GM19395 (cell line): ENCODE results near the gene RGL4.
"Not testable (repeated sequence)": the region's sequence is repeated elsewhere in the genome, so short reads cannot be mapped to it uniquely, and the experiment has no call there.

Experiments
- ATAC-seq: cut with Tn5 transposase; IDR thresholded peaks from one replicate; pipeline ENCODE4 v1.9.1; 2021; ENCODE audit warnings: mild to moderate bottlenecking, moderate library complexity; ENCODE audit not compliant: unreplicated experiment

Gene RGL4

GRCh38 chr22:23728108-23728507 lies 37.3 kb downstream of the RGL4 start:
- ATAC-seq, result not testable (repeated sequence)

GRCh38 chr22:23737696-23738095 lies 46.9 kb downstream of the RGL4 start:
- no peak for ATAC-seq

GRCh38 chr22:23742505-23743264 lies 51.9 kb downstream of the RGL4 start:
- ATAC-seq, result no peak

- no peak for ATAC-seq
These were observed 52.5 kb downstream of the RGL4 start for GRCh38 chr22:23743303-23743705.

- ATAC-seq, result no peak
These were observed 53.2 kb downstream of the RGL4 start for GRCh38 chr22:23744001-23744400.

- ATAC-seq, result no peak
These were observed 53.7 kb downstream of the RGL4 start for GRCh38 chr22:23744485-23744884.

GRCh38 chr22:23745791-23746190 lies 55.0 kb downstream of the RGL4 start:
- ATAC-seq, result no peak
